Epithelial cell of esophagus (primary cell): Measurements from ENCODE around the gene KLHL24.

Experiments
- DNase-seq: peaks from one replicate; pipeline ENCODE4 v3.0.0; 2010; ENCODE audit warnings: low read depth
- H3K4me3 ChIP-seq: 2 replicates; pipeline ENCODE4 v1.5.1; 2011; ENCODE audit warnings: mild to moderate bottlenecking, low read length, control low read depth
- CTCF ChIP-seq: IDR thresholded peaks from 2 replicates; pipeline ENCODE4 v1.5.1; 2011; ENCODE audit warnings: low read depth, mild to moderate bottlenecking, low read length, control low read depth, inconsistent platforms; ENCODE audit not compliant: insufficient read depth; ENCODE audit errors: missing control alignments

KLHL24 gene

GRCh38 chr3:183645254-183645653, 9.8 kb downstream of the KLHL24 start:
- H3K4me3 ChIP-seq: no peak overlapping the region
- TF ChIP-seq CTCF: no peak
- no peak for DNase-seq

- DNase-seq: no peak
These were observed 15.1 kb downstream of the KLHL24 start for GRCh38 chr3:183650554-183650953.

GRCh38 chr3:183653209-183654064, 18.0 kb downstream of the KLHL24 start:
- H3K4me3 ChIP-seq: no peak overlapping the region
- peak; percentile 12 for DNase-seq
- TF ChIP-seq CTCF: no peak

More at GRCh38 chr3:183650554-183650953, 15.1 kb downstream of the KLHL24 start:
- no peak overlapping the region for H3K4me3 ChIP-seq
- TF ChIP-seq CTCF: no peak

- no peak overlapping the region for H3K4me3 ChIP-seq
- TF ChIP-seq CTCF: no peak
- no peak for DNase-seq
These were observed 19.3 kb downstream of the KLHL24 start for GRCh38 chr3:183654727-183655126.

GRCh38 chr3:183662099-183662498, 26.7 kb downstream of the KLHL24 start:
- no peak for DNase-seq
- H3K4me3 ChIP-seq: no peak overlapping the region
- no peak for TF ChIP-seq CTCF

- DNase-seq: peak; percentile 32
These were observed 29.5 kb downstream of the KLHL24 start for GRCh38 chr3:183664913-183665381.

More at GRCh38 chr3:183664913-183665381, 29.5 kb downstream of the KLHL24 start:
- TF ChIP-seq CTCF: no peak
- H3K4me3 ChIP-seq: no peak overlapping the region
